IMR-90 (cell line): Measurements from ENCODE around the gene FARS2. TPM values are rescaled to one million over a fixed set of nuclear protein-coding genes. Genes with fewer than 3 reads are reported as not detected.

Experiments used
- ATAC-seq: fragments of 200-7000 bp; cut with Tn5 transposase; 2 replicates; pipeline ENCODE4 v1.9.1; 2020; ENCODE audit warnings: low read depth, mild to moderate bottlenecking, moderate library complexity
- BruUV-seq: library from RNA; stranded (reverse); fragments of 400-500 nt; replicated peaks from 2 replicates; lab custom pipeline; 2021; lab: Mats Ljungman, UMichigan
- CTCF ChIA-PET: fragments of 300-600 bp; formaldehyde crosslinking; extraction: SDS; loops from one replicate; lab custom pipeline; 2021; ENCODE audit warnings: antibody characterized with exemption; lab: Yijun Ruan, JAX
- POLR2A ChIA-PET: fragments of 300-600 bp; sonication (Branson Sonifier 250); formaldehyde crosslinking; loops from one replicate; lab custom pipeline; 2022; ENCODE audit warnings: antibody characterized with exemption; ENCODE audit not compliant: unreplicated experiment; lab: Charles Lee
- DNase-seq: peaks from one replicate; pipeline ENCODE4 v3.0.0; 2013
- H2AFZ ChIP-seq: replicated peaks from 2 replicates; pipeline ENCODE3; 2013; ENCODE audit warnings: low read length, mild to moderate bottlenecking; ENCODE audit not compliant: poor library complexity
- H2AK5ac ChIP-seq: 2 replicates; pipeline ENCODE4 v1.6.1; 2013; ENCODE audit warnings: low read depth, low read length, inconsistent platforms
- H2AK9ac ChIP-seq: replicated peaks from 2 replicates; pipeline ENCODE3; 2013; ENCODE audit warnings: mild to moderate bottlenecking, low read depth, low read length, moderate library complexity; ENCODE audit not compliant: poor library complexity
- H2BK120ac ChIP-seq: 2 replicates; pipeline ENCODE4 v1.6.1; 2013; ENCODE audit warnings: low read depth, low read length, inconsistent platforms
- H2BK15ac ChIP-seq: 3 replicates; pipeline ENCODE4 v1.6.1; 2013; ENCODE audit warnings: low read depth, low read length, inconsistent platforms
- H2BK20ac ChIP-seq: 2 replicates; pipeline ENCODE4 v1.6.1; 2013; ENCODE audit warnings: low read depth, mild to moderate bottlenecking, inconsistent platforms, low read length, moderate library complexity
- H2BK5ac ChIP-seq: 2 replicates; pipeline ENCODE4 v1.6.1; 2013; ENCODE audit warnings: mild to moderate bottlenecking, low read depth, low read length, inconsistent platforms; ENCODE audit not compliant: poor library complexity, severe bottlenecking
- H3K14ac ChIP-seq: replicated peaks from 2 replicates; pipeline ENCODE4 v1.6.1; 2013; ENCODE audit warnings: low read depth, low read length, inconsistent platforms
- H3K18ac ChIP-seq: 2 replicates; pipeline ENCODE4 v1.6.1; 2013; ENCODE audit warnings: low read depth, low read length, control low read depth
- H3K23ac ChIP-seq: 2 replicates; pipeline ENCODE4 v1.6.1; 2013; ENCODE audit warnings: low read depth, low read length, inconsistent platforms
- H3K27ac ChIP-seq: 2 replicates; pipeline ENCODE4 v1.5.1; 2013; ENCODE audit warnings: mild to moderate bottlenecking, control low read depth, low read length; ENCODE audit not compliant: insufficient read depth
- H3K27me3 ChIP-seq: 2 replicates; pipeline ENCODE4 v1.6.1; 2013; ENCODE audit warnings: low read length; ENCODE audit not compliant: control insufficient read depth, insufficient read depth
- H3K36me3 ChIP-seq: 2 replicates; pipeline ENCODE4 v1.6.1; 2013; ENCODE audit warnings: low read length, mixed read lengths; ENCODE audit not compliant: control insufficient read depth, insufficient read depth
- H3K4ac ChIP-seq: 2 replicates; pipeline ENCODE4 v1.6.1; 2013; ENCODE audit warnings: low read depth, low read length, inconsistent platforms
- H3K4me1 ChIP-seq: 2 replicates; pipeline ENCODE4 v1.6.1; 2013; ENCODE audit warnings: low read length, mixed read lengths; ENCODE audit not compliant: control insufficient read depth, insufficient read depth
- H3K4me2 ChIP-seq: 2 replicates; pipeline ENCODE4 v1.6.1; 2013; ENCODE audit warnings: low read depth, mild to moderate bottlenecking, control low read depth, low read length, moderate library complexity
- H3K4me3 ChIP-seq: 2 replicates; pipeline ENCODE4 v1.5.1; 2013; ENCODE audit warnings: low read depth, mild to moderate bottlenecking, control low read depth, low read length, moderate library complexity; ENCODE audit not compliant: insufficient read depth
- H3K56ac ChIP-seq: 2 replicates; pipeline ENCODE4 v1.6.1; 2013; ENCODE audit warnings: low read length, inconsistent platforms; ENCODE audit not compliant: insufficient read depth; ENCODE audit errors: extremely low read depth
- H3K79me1 ChIP-seq, 2 experiments: 2 replicates each; pipeline ENCODE4 v1.6.1; 2013; ENCODE audit warnings: low read length in 2 of 2, inconsistent platforms in 1 of 2, low read depth in 1 of 2
- H3K9ac ChIP-seq: 2 replicates; pipeline ENCODE4 v1.6.1; 2013; ENCODE audit warnings: low read depth, low read length, control low read depth
- H3K9me1 ChIP-seq: 2 replicates; pipeline ENCODE4 v1.6.1; 2013; ENCODE audit warnings: low read length, inconsistent platforms; ENCODE audit not compliant: insufficient read depth
- H3K9me3 ChIP-seq: 2 replicates; pipeline ENCODE4 v1.6.1; 2013; ENCODE audit warnings: low read length; ENCODE audit not compliant: control insufficient read depth, insufficient read depth
- H4K20me1 ChIP-seq: 2 replicates; pipeline ENCODE4 v1.6.1; 2013; ENCODE audit warnings: low read length, inconsistent platforms; ENCODE audit not compliant: insufficient read depth
- H4K5ac ChIP-seq: 2 replicates; pipeline ENCODE4 v1.6.1; 2013; ENCODE audit warnings: mild to moderate bottlenecking, low read depth, low read length, control low read depth
- H4K8ac ChIP-seq, 2 experiments: 2 replicates each; pipeline ENCODE4 v1.6.1; 2013; ENCODE audit warnings: low read depth in 2 of 2, low read length in 2 of 2, control low read depth in 1 of 2, inconsistent platforms in 1 of 2
- H4K91ac ChIP-seq: 2 replicates; pipeline ENCODE4 v1.6.1; 2013; ENCODE audit warnings: low read depth, low read length, inconsistent platforms; ENCODE audit not compliant: insufficient read depth
- BHLHE40 ChIP-seq: fragments of 150-350 bp; IDR thresholded peaks from 2 replicates; pipeline ENCODE4 v1.6.1; 2016; ENCODE audit warnings: mild to moderate bottlenecking, low read depth, low read length
- CEBPB ChIP-seq: IDR thresholded peaks from 2 replicates; pipeline ENCODE4 v1.6.1; 2012; ENCODE audit warnings: low read depth, low read length, improper control_type of control experiment
- CHD1 ChIP-seq: IDR thresholded peaks from 2 replicates; pipeline ENCODE4 v1.6.1; 2012; ENCODE audit warnings: low read depth, low read length, improper control_type of control experiment
- CTCF ChIP-seq: conservative IDR thresholded peaks from 2 replicates; pipeline ENCODE4 v1.5.1; 2012; ENCODE audit warnings: mild to moderate bottlenecking, low read depth, low read length, improper control_type of control experiment
- FOS ChIP-seq: fragments of 150-350 bp; IDR thresholded peaks from 2 replicates; pipeline ENCODE4 v1.6.1; 2016; ENCODE audit warnings: low read depth, low read length
- MAFK ChIP-seq: IDR thresholded peaks from 2 replicates; pipeline ENCODE4 v1.6.1; 2012; ENCODE audit warnings: low read depth, low read length, improper control_type of control experiment
- MAZ ChIP-seq: IDR thresholded peaks from 2 replicates; pipeline ENCODE4 v1.6.1; 2012; ENCODE audit warnings: low read depth, mild to moderate bottlenecking, low read length, improper control_type of control experiment, moderate library complexity, borderline replicate concordance
- MXI1 ChIP-seq: IDR thresholded peaks from 2 replicates; pipeline ENCODE4 v1.6.1; 2012; ENCODE audit warnings: low read depth, mild to moderate bottlenecking, low read length, moderate library complexity, borderline replicate concordance
- NFE2L2 ChIP-seq: fragments of 150-350 bp; IDR thresholded peaks from 2 replicates; pipeline ENCODE4 v1.6.1; 2016; ENCODE audit warnings: low read depth, mild to moderate bottlenecking, low read length
- POLR2A ChIP-seq: IDR thresholded peaks from 2 replicates; pipeline ENCODE4 v1.6.1; 2012; ENCODE audit warnings: mild to moderate bottlenecking, low read depth, low read length
- RAD21 ChIP-seq: IDR thresholded peaks from 2 replicates; pipeline ENCODE4 v1.6.1; 2012; ENCODE audit warnings: low read length, improper control_type of control experiment
- RCOR1 ChIP-seq: IDR thresholded peaks from 2 replicates; pipeline ENCODE4 v1.6.1; 2012; ENCODE audit warnings: mild to moderate bottlenecking, low read length, improper control_type of control experiment; ENCODE audit not compliant: insufficient replicate concordance
- RFX5 ChIP-seq: IDR thresholded peaks from 2 replicates; pipeline ENCODE4 v1.8.0; 2012; ENCODE audit warnings: low read depth, mild to moderate bottlenecking, low read length, moderate library complexity
- SMC3 ChIP-seq: fragments of 150-350 bp; IDR thresholded peaks from 2 replicates; pipeline ENCODE4 v1.6.1; 2016; ENCODE audit warnings: low read depth, mild to moderate bottlenecking, antibody characterized with exemption, low read length, moderate library complexity
- USF2 ChIP-seq: fragments of 150-350 bp; IDR thresholded peaks from 2 replicates; pipeline ENCODE4 v1.6.1; 2017; ENCODE audit warnings: mild to moderate bottlenecking, antibody characterized with exemption, low read length, low read depth
- WGBS, 2 experiments: methylation state at CpG; one replicate each; pipeline versions ENCODE4 v1.1.5 to v1.1.7; 2013; ENCODE audit warnings: missing lambda C conversion rate in 2 of 2; ENCODE audit not compliant: insufficient read length in 1 of 2; ENCODE audit errors: extremely low coverage in 2 of 2; 5-methylcytosine and 5-hydroxymethylcytosine counted together
- dilution Hi-C: fragments of 300-500 bp; cut with HindIII; formaldehyde crosslinking; loops from one replicate; pipeline ENCODE4 v1.14.3; 2018; ENCODE audit warnings: low sequenced_read_pairs; ENCODE audit not compliant: unreplicated experiment
- in situ Hi-C: fragments of 300-500 bp; cut with MboI; formaldehyde crosslinking; loops from 3 replicates; pipeline ENCODE4 v1.14.3; 2019; ENCODE audit warnings: low sequenced_read_pairs, inconsistent platforms, mixed read lengths
- intact Hi-C: fragments of 100-400 bp; cut with micrococcal nuclease; formaldehyde crosslinking; loops from 2 replicates; pipeline ENCODE4 v1.10.0; 2022
- polyA plus RNA-seq, 3 experiments: library from polyadenylated mRNA; depleted of rRNA; stranded (reverse); fragments of >200 nt; gene quantifications; 2 replicates each; pipeline ENCODE4 v1.2.3, GENCODE V29; 2012; ENCODE audit warnings: low replicate concordance in 1 of 3
- total RNA-seq: library from RNA; depleted of rRNA; stranded (reverse); fragments of >200 nt; gene quantifications from 2 replicates; pipeline ENCODE4 v1.2.3, GENCODE V29; 2012
- TF ChIP-seq, protein P1 (sequence below): fragments of 150-350 bp; IDR thresholded peaks from 2 replicates; pipeline ENCODE4 v1.6.1; 2016; ENCODE audit warnings: low read depth, mild to moderate bottlenecking, low read length, moderate library complexity, borderline replicate concordance

The FARS2 gene
- total and polyA plus RNA-seq, 2 of the 4 experiments (the other 2 are of a cell fraction), result 12.1 to 28.9 TPM

DNA sequence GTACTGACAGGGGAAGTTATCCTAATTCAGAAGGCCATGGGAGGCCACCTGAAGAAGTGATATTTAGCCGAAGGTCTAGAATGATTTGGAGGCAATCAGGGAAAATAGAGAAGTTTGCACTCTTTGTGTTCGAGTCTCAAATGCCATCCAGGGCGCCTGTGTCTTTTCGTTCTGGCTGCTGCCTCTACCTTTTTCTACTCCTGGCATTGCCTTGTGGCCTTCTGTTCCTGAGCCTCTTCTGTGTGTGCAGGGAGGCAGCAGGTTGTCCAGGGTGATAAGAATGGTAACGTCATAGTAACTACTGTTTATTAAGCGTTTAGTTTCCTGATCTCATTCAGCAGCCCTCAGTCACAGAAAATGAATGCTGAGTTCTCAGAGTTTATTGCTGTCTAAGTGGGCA, 252.1 kb downstream of the FARS2 start:
- Histone ChIP-seq H3K36me3 (no peaks in the 10 kb centered on the region), H3K9me1 (peaks cover 2% of the 10 kb centered on the region; the same call in 1 of the 2 replicates), H4K5ac (no peak overlapping the region), H3K56ac (no peak overlapping the region), H3K9ac (no peak overlapping the region), H3K9me3 (no peaks in the 10 kb centered on the region), H3K27me3 (no peaks in the 10 kb centered on the region), H2BK20ac (no peak overlapping the region), H2BK5ac (no peak overlapping the region), H2AK5ac (no peak overlapping the region), H3K27ac (no peak overlapping the region), H3K4me3 (no peak overlapping the region), H4K20me1 (no peaks in the 10 kb centered on the region), H3K23ac (no peak overlapping the region), H2AK9ac (no peak overlapping the region), H2BK15ac (no peak overlapping the region), H3K4me2 (no peak overlapping the region), H2BK120ac (no peak overlapping the region), H3K79me1 (no peaks in the 10 kb centered on the region), H3K18ac (no peak overlapping the region), H4K91ac (no peak overlapping the region), H3K4me1 (peaks cover 2% of the 10 kb centered on the region), H4K8ac (no peak overlapping the region), H2AFZ (no peak overlapping the region), H3K4ac (no peak overlapping the region), H3K14ac (no peak overlapping the region)
- TF ChIP-seq CEBPB (no peak), BHLHE40 (no peak), FOS (no peak), SMC3 (no peak), RAD21 (no peak), MAZ (no peak), MXI1 (no peak), USF2 (no peak), CTCF (no peak), NFE2L2 (no peak), RFX5 (no peak), MAFK (no peak), CHD1 (no peak), POLR2A (no peak), RCOR1 (no peak)
- TF ChIP-seq, protein P1, sequence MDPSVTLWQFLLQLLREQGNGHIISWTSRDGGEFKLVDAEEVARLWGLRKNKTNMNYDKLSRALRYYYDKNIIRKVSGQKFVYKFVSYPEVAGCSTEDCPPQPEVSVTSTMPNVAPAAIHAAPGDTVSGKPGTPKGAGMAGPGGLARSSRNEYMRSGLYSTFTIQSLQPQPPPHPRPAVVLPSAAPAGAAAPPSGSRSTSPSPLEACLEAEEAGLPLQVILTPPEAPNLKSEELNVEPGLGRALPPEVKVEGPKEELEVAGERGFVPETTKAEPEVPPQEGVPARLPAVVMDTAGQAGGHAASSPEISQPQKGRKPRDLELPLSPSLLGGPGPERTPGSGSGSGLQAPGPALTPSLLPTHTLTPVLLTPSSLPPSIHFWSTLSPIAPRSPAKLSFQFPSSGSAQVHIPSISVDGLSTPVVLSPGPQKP, result no peak
- BruUV-seq, result no TSS peak
- intact Hi-C loops (no loop called here), in situ Hi-C loops (no loop called here), dilution Hi-C loops (no loop called here)
- DNase-seq (no peak), ATAC-seq (no peak)
- WGBS, 2 experiments, result 90% methylated on average over 2 of the region's 6 CpGs; no CpG with 5 or more reads in 1 of the 2 experiments
- CTCF ChIA-PET, result no interaction called here
- POLR2A ChIA-PET, result no interaction called here
